ENCODE data around the gene ARL4A. TPM values are rescaled to one million over a fixed set of nuclear protein-coding genes. Genes with fewer than 3 reads are reported as not detected.

ARL4A gene
- total and polyA plus RNA-seq, 9 of the 15 experiments (the other 6 are each of a cell fraction or from before 2014, with no cell fraction given) = 118 to 688 (median 172) TPM

DNA sequence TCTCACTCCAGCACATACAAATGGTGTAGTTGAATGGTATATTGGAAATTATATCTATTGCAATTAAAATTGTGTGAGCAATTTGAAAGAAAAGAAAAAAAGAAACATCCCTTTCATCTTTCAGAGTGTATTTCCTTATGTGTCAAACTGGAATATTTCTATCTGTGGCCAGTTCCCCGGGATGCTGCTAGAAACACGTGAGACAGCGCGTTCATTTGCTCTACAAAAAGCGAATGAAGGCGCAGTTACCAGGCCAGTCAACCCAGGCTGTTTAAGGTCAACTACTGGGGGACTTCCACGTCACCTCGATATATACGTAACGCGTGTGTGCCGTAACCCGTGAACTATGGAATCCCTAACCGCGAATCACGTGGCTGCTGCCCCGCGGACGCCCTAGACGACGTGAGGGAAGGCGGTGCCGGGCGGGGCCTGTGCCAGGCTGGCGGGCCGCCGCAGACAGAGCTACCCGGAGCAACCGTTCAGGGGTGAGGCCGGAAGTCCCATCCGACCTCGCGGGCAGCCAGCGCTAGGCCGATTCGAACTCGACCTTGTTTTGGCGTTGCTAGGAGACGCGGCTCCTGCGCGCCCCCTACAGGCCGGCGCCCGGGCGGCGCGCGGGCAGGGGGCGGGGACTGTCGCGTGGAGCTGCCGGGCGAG lies 1.1 kb upstream of the ARL4A start (continued):
- TF ChIP-seq BRD4 (IDR thresholded peaks at IDR 0.05) (no peak), KLF10 (CRISPR knock-in tag; IDR thresholded peaks at IDR 0.05) (no peak), SNIP1 (IDR thresholded peaks at IDR 0.05; ENCODE audit: low read depth) (no peak), EP300 (IDR thresholded peaks at IDR 0.05; ENCODE audit: low read length) (peak; percentile 35; the same call in 1 of the 2 replicates), ZBTB8A (IDR thresholded peaks at IDR 0.05; ENCODE audit: partially characterized antibody) (no peak), NFYB (IDR thresholded peaks at IDR 0.05; ENCODE audit: extremely low read depth, insufficient read length) (no peak), SMARCE1 (IDR thresholded peaks at IDR 0.05) (no peak), ZNF217 (CRISPR knock-in tag; IDR thresholded peaks at IDR 0.05) (no peak), CCAR2 (IDR thresholded peaks at IDR 0.05; ENCODE audit: low read depth, low read length) (no peak), ZNF507 (tag; conservative IDR thresholded peaks at IDR 0.05) (no peak), ZEB2 (IDR thresholded peaks at IDR 0.05) (no peak), RBM25 (IDR thresholded peaks at IDR 0.05; ENCODE audit: low read depth, low read length, severe bottlenecking) (peak; percentile 58), ZC3H8 (IDR thresholded peaks at IDR 0.05) (no peak), TCF7 (IDR thresholded peaks at IDR 0.05; ENCODE audit: borderline replicate concordance) (no peak), SIX5 (IDR thresholded peaks at IDR 0.05; ENCODE audit: borderline replicate concordance in 1 of 2, insufficient read depth in 1 of 2, low read depth in 1 of 2, low read length in 2 of 2) (no peak), MTF1 (CRISPR knock-in tag; IDR thresholded peaks at IDR 0.05; ENCODE audit: borderline replicate concordance) (no peak), ARID1B (IDR thresholded peaks at IDR 0.05) (peak; percentile 30; the same call in 1 of the 2 replicates), TRIM28 (IDR thresholded peaks at IDR 0.05) (no peak), RNF2 (IDR thresholded peaks at IDR 0.05) (peak; percentile 72)
- TF ChIP-seq, protein P1, sequence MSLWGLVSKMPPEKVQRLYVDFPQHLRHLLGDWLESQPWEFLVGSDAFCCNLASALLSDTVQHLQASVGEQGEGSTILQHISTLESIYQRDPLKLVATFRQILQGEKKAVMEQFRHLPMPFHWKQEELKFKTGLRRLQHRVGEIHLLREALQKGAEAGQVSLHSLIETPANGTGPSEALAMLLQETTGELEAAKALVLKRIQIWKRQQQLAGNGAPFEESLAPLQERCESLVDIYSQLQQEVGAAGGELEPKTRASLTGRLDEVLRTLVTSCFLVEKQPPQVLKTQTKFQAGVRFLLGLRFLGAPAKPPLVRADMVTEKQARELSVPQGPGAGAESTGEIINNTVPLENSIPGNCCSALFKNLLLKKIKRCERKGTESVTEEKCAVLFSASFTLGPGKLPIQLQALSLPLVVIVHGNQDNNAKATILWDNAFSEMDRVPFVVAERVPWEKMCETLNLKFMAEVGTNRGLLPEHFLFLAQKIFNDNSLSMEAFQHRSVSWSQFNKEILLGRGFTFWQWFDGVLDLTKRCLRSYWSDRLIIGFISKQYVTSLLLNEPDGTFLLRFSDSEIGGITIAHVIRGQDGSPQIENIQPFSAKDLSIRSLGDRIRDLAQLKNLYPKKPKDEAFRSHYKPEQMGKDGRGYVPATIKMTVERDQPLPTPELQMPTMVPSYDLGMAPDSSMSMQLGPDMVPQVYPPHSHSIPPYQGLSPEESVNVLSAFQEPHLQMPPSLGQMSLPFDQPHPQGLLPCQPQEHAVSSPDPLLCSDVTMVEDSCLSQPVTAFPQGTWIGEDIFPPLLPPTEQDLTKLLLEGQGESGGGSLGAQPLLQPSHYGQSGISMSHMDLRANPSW (CRISPR knock-in tag; IDR thresholded peaks at IDR 0.05) = no peak
- TF ChIP-seq, protein P2, sequence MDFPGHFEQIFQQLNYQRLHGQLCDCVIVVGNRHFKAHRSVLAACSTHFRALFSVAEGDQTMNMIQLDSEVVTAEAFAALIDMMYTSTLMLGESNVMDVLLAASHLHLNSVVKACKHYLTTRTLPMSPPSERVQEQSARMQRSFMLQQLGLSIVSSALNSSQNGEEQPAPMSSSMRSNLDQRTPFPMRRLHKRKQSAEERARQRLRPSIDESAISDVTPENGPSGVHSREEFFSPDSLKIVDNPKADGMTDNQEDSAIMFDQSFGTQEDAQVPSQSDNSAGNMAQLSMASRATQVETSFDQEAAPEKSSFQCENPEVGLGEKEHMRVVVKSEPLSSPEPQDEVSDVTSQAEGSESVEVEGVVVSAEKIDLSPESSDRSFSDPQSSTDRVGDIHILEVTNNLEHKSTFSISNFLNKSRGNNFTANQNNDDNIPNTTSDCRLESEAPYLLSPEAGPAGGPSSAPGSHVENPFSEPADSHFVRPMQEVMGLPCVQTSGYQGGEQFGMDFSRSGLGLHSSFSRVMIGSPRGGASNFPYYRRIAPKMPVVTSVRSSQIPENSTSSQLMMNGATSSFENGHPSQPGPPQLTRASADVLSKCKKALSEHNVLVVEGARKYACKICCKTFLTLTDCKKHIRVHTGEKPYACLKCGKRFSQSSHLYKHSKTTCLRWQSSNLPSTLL (IDR thresholded peaks at IDR 0.05) = peak; percentile 93
- TF ChIP-seq, protein P3, sequence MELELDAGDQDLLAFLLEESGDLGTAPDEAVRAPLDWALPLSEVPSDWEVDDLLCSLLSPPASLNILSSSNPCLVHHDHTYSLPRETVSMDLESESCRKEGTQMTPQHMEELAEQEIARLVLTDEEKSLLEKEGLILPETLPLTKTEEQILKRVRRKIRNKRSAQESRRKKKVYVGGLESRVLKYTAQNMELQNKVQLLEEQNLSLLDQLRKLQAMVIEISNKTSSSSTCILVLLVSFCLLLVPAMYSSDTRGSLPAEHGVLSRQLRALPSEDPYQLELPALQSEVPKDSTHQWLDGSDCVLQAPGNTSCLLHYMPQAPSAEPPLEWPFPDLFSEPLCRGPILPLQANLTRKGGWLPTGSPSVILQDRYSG (tag; conservative IDR thresholded peaks at IDR 0.05; ENCODE audit: low read depth) = peak; percentile 88; the same call in 1 of the 2 replicates
- TF ChIP-seq, protein P4, sequence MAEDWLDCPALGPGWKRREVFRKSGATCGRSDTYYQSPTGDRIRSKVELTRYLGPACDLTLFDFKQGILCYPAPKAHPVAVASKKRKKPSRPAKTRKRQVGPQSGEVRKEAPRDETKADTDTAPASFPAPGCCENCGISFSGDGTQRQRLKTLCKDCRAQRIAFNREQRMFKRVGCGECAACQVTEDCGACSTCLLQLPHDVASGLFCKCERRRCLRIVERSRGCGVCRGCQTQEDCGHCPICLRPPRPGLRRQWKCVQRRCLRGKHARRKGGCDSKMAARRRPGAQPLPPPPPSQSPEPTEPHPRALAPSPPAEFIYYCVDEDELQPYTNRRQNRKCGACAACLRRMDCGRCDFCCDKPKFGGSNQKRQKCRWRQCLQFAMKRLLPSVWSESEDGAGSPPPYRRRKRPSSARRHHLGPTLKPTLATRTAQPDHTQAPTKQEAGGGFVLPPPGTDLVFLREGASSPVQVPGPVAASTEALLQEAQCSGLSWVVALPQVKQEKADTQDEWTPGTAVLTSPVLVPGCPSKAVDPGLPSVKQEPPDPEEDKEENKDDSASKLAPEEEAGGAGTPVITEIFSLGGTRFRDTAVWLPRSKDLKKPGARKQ (CRISPR knock-in tag; IDR thresholded peaks at IDR 0.05) = no peak; the same call in 1 of the 2 replicates
